Memory B cell (primary cell): Measurements from ENCODE around the gene ZAP70.
"Not testable (repeated sequence)": the region's sequence is repeated elsewhere in the genome, so short reads cannot be mapped to it uniquely, and the experiment has no call there.

Experiments used
- ATAC-seq: fragments of 150-1000 bp; cut with Tn5 transposase; 2 replicates; pipeline ENCODE4 v1.10.0; 2021; ENCODE audit warnings: low read depth, mild to moderate bottlenecking, moderate library complexity
- DNase-seq, 2 donors: peaks; one replicate each; pipeline ENCODE4 v3.0.0; 2022; ENCODE audit warnings: low spot score in 2 of 2
- H3K27ac Mint-ChIP-seq: one replicate; pipeline ENCODE4 v1.8.0; 2022; ENCODE audit warnings: mild to moderate bottlenecking, moderate library complexity, mixed read lengths
- H3K27me3 Mint-ChIP-seq: one replicate; pipeline ENCODE4 v1.8.0; 2022; ENCODE audit warnings: mixed read lengths
- H3K36me3 Mint-ChIP-seq: one replicate; pipeline ENCODE4 v1.8.0; 2022; ENCODE audit warnings: mild to moderate bottlenecking, mixed read lengths
- H3K4me1 Mint-ChIP-seq: one replicate; pipeline ENCODE4 v1.8.0; 2022; ENCODE audit warnings: mixed read lengths
- H3K4me3 Mint-ChIP-seq: one replicate; pipeline ENCODE4 v1.8.0; 2022; ENCODE audit warnings: mild to moderate bottlenecking, moderate library complexity, mixed read lengths
- H3K9me3 Mint-ChIP-seq: one replicate; pipeline ENCODE4 v1.8.0; 2022; ENCODE audit warnings: mixed read lengths

Gene ZAP70

GRCh38 chr2:97678298-97678697 is 35.1 kb upstream of the ZAP70 start:
- Mint-ChIP-seq H3K36me3 (no peaks in the 10 kb centered on the region), H3K4me1 (peaks cover 6% of the 10 kb centered on the region), H3K27me3 (no peaks in the 10 kb centered on the region), H3K27ac (no peak overlapping the region), H3K4me3 (no peak overlapping the region), H3K9me3 (no peaks in the 10 kb centered on the region)
- ATAC-seq (no peak), DNase-seq (no peak)

DNA sequence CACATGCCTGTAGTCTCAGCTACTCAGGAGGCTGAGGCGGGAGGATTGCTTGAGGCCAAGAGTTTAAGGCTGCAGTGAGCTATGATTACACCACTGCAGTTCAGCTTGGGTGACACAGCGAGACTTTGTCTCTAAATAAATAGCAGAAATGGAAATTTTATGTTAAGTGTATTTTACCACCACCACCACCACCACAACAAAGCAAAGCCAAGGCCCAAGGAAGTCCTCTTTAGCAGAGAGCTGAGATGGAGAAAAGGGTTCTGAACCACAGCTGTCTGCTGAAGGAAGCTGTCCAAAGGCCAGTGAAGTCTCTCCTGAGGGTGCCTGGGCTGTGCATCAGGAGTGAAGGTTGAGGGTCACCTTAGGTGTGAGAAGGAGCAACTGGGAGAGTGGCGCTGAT is 26.1 kb upstream of the ZAP70 start:
- not testable (repeated sequence) for H3K9me3 Mint-ChIP-seq, DNase-seq, H3K4me3 Mint-ChIP-seq, H3K4me1 Mint-ChIP-seq, H3K27me3 Mint-ChIP-seq, H3K27ac Mint-ChIP-seq, H3K36me3 Mint-ChIP-seq, ATAC-seq

GRCh38 chr2:97688062-97688827 is 25.1 kb upstream of the ZAP70 start:
- Mint-ChIP-seq H3K36me3 (no peaks in the 10 kb centered on the region), H3K4me3 (no peak overlapping the region), H3K27ac (no peak overlapping the region), H3K27me3 (peaks cover 3% of the 10 kb centered on the region), H3K9me3 (no peaks in the 10 kb centered on the region), H3K4me1 (no peaks in the 10 kb centered on the region)
- DNase-seq (no peak), ATAC-seq (no peak)

GRCh38 chr2:97691166-97691565 is 22.2 kb upstream of the ZAP70 start:
- Mint-ChIP-seq H3K27me3 (peaks cover 3% of the 10 kb centered on the region), H3K4me1 (no peaks in the 10 kb centered on the region), H3K27ac (no peak overlapping the region), H3K9me3 (no peaks in the 10 kb centered on the region), H3K36me3 (no peaks in the 10 kb centered on the region), H3K4me3 (no peak overlapping the region)
- no peak for DNase-seq
- ATAC-seq = no peak

GRCh38 chr2:97693476-97693875 is 19.9 kb upstream of the ZAP70 start:
- Mint-ChIP-seq H3K9me3 (no peaks in the 10 kb centered on the region), H3K27me3 (peaks cover 3% of the 10 kb centered on the region), H3K36me3 (no peaks in the 10 kb centered on the region), H3K27ac (no peak overlapping the region), H3K4me3 (no peak overlapping the region), H3K4me1 (peaks cover 5% of the 10 kb centered on the region)
- no peak for ATAC-seq
- no peak for DNase-seq

DNA sequence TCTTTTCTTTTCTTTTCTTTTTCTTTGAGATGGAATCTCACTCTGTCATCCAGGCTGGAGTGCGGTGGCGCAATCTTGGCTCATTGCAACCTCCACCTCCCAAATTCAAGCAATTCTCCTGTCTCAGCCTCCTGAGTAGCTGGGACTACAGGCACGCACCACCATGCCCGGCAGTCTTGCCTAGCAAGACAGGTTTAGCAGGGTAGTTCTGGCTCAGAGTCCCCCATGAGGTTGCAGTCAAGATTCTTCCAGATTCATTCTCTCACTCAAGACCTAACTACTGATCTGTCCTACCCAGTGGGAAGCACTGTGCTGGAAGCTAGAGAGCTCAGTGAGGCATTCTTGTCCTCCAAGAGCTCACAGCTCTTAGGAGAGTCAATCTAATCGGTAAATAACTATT is 17.6 kb upstream of the ZAP70 start:
- no peak for DNase-seq
- no peak overlapping the region for H3K27ac Mint-ChIP-seq
- H3K36me3 Mint-ChIP-seq = no peaks in the 10 kb centered on the region
- peaks cover 7% of the 10 kb centered on the region for H3K4me1 Mint-ChIP-seq
- no peak for ATAC-seq
- H3K9me3 Mint-ChIP-seq = no peaks in the 10 kb centered on the region
- H3K4me3 Mint-ChIP-seq = no peak overlapping the region
- H3K27me3 Mint-ChIP-seq = no peaks in the 10 kb centered on the region

DNA sequence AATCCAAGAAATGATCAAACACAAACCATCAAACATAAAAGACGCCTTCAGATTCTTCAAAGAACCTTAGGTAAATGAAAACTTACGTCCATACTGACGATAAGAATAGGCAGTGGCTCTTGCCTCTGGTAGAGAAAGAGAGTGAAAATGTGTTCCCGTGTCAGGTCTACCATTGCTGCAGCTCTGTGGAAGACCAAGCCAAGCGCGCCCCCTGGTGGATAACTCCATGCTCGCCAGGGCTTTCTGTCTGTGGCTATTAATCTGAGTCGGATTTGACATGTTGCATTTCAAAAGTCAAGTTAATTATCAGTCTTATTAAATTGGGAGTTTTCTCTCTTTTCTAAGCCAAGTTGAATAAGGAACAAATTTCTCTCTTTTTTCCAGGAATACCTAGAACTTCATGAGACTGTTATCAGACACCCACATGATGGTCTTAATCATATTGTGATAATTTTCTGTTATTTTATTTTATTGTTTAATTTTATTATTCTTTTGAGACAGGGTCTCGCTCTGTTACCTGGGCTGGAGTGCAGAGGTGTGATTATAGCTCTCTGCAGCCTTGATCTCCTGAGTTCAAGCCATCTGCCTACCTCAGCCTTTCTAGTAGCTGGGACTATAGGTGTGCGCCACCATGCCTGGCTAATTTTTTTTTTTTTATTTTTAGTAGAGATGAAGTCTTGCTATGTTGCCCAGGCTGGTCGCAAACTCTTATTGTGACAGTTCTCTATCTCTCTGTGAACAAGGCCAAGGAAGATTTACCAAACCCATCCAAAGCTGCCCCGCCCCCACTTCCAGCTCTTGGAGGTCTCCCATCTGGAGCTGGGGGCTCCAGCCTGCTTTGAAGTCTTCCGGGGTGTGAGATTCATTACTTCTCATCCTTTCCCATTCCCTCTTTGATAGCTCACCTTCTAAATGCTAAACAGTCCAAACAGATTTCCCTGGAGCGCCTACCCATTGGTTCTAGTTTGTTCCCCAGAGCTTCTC is 15.8 kb upstream of the ZAP70 start:
- ATAC-seq (peak; percentile 93), DNase-seq (peak; percentile 89 to 91)
- Mint-ChIP-seq H3K9me3 (no peaks in the 10 kb centered on the region), H3K36me3 (peaks cover 1% of the 10 kb centered on the region), H3K27me3 (no peaks in the 10 kb centered on the region), H3K4me3 (no peak overlapping the region), H3K4me1 (peaks cover 7% of the 10 kb centered on the region), H3K27ac (no peak overlapping the region)

DNA sequence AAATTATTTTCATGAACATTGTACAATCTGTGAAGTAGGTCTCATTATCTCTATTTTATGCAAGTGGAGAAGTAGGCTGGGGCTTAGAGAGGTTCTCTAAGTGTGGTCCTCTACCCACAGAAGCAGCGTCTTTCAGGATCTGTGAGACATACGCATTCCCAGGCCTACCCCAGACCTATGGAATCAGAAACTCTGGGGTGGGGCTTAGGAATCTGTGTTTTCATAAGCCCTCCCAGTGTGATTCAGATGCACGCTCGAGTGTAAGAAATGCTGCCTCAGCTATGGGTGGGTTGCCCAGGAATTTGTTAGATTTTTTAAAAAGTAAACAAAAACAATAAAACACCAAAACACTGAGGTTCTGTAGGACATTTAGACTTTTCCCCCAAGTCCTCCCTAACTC is 14.8 kb upstream of the ZAP70 start:
- Mint-ChIP-seq H3K9me3 (no peaks in the 10 kb centered on the region), H3K4me1 (peaks cover 7% of the 10 kb centered on the region), H3K4me3 (no peak overlapping the region), H3K36me3 (peaks cover 1% of the 10 kb centered on the region), H3K27me3 (no peaks in the 10 kb centered on the region), H3K27ac (no peak overlapping the region)
- no peak for DNase-seq
- ATAC-seq = no peak

DNA sequence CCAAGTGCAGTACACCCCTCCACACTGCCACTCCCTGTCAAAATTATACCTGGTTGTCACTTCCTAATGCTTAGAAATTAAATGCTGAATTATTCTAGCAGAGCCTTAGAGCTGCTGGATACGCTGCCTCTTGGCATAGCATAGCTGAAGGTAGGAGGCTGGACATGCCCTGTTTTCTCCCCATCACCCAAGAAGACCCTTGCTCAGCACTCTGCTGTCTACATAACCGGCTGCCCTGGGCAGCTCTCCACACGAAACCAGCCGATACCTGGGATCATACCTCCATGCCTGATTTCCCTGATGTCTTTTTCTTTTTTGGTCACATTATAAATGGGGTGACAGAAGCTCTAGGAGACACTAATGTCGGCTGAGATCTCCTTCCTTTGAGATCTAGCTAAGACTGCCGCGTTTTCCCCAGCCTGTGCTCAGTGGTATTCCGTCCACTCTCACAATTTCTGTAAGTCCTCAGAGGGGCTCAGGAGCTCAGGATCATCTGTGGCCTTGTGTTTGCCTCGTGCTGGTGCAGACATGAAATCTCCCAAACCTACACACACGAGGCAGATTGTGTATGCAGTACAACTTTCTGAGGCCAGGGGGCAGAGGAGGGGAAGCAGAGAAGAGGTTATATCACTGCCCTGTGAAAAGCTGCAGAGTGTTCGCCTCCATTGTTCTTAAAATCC is 13.5 kb upstream of the ZAP70 start:
- ATAC-seq = peak; percentile 76
- Mint-ChIP-seq H3K36me3 (peaks cover 1% of the 10 kb centered on the region), H3K4me3 (no peak overlapping the region), H3K9me3 (no peaks in the 10 kb centered on the region), H3K27me3 (no peaks in the 10 kb centered on the region), H3K4me1 (peaks cover 7% of the 10 kb centered on the region), H3K27ac (no peak overlapping the region)
- peak; percentile 47 to 55 for DNase-seq

GRCh38 chr2:97701186-97701585 is 12.2 kb upstream of the ZAP70 start:
- Mint-ChIP-seq H3K4me3 (no peak overlapping the region), H3K36me3 (peaks cover 1% of the 10 kb centered on the region), H3K9me3 (no peaks in the 10 kb centered on the region)

GRCh38 chr2:97701851-97702465 is 11.4 kb upstream of the ZAP70 start:
- no peak overlapping the region for H3K4me3 Mint-ChIP-seq
- peaks cover 1% of the 10 kb centered on the region for H3K36me3 Mint-ChIP-seq
- peaks cover 5% of the 10 kb centered on the region for H3K4me1 Mint-ChIP-seq
- H3K27ac Mint-ChIP-seq = no peak overlapping the region
- DNase-seq (no peak), ATAC-seq (no peak)
- no peaks in the 10 kb centered on the region for H3K27me3 Mint-ChIP-seq
- no peaks in the 10 kb centered on the region for H3K9me3 Mint-ChIP-seq

More at GRCh38 chr2:97701186-97701585, 12.2 kb upstream of the ZAP70 start:
- no peak for DNase-seq
- no peak for ATAC-seq
- H3K4me1 Mint-ChIP-seq = peaks cover 7% of the 10 kb centered on the region
- H3K27ac Mint-ChIP-seq = no peak overlapping the region
- no peaks in the 10 kb centered on the region for H3K27me3 Mint-ChIP-seq

DNA sequence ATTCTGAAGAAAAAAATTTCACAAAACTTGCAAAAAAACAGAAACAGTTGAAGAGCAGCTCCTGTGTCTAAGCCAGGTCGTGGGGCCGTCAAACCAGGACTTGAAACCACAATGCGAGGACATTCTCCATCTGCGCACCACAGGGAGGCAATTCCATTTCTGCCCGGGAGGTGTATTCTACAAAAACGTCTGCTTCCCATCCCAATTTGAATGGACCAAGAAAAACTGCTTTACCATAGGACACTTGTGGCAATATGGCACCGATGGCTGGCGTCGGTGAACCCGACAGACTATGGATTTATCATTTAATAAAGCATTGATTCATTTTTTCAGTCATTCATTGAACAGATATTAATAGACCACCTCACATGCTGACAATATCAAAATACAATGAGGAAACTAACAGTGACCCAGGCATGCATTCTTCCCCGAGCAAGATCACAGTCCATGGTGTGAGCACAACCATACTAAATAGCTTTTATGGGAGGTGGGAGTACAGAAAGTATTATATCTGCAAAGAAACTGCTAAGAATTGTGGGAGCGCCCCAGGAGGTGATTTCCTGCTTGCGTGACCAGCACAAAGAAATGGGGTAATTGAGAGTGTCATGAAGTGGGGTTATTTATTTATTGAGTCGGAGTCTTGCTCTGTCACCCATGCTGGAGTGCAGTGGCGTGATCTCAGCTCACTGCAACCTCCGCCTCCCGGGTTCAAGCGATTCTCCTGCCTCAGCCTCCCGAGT is 10.5 kb upstream of the ZAP70 start:
- DNase-seq = no peak
- Mint-ChIP-seq H3K27me3 (no peaks in the 10 kb centered on the region), H3K36me3 (peaks cover 1% of the 10 kb centered on the region), H3K4me1 (peaks cover 2% of the 10 kb centered on the region), H3K4me3 (no peak overlapping the region), H3K9me3 (no peaks in the 10 kb centered on the region), H3K27ac (no peak overlapping the region)
- no peak for ATAC-seq

DNA sequence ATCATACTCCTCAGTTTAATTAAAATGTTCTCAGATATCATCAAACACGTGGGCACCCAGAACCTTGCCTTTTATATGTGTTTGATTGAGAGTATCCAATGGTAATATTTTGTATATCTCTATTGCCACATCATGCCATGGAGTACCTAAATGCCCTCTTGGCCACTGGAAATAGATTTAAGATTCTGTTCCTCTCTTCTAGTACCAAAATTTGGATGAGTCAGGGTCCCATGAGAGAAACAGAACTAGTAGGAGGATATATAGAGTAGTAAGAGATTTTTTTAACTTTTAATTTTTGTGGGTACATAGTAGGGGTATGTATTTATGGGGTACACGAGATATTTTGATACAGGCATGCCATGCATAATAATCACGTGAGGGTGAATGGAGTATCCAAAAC is 9.6 kb upstream of the ZAP70 start:
- ATAC-seq (no peak), DNase-seq (no peak)
- H3K36me3 Mint-ChIP-seq = peaks cover 1% of the 10 kb centered on the region
- peaks cover 2% of the 10 kb centered on the region for H3K4me1 Mint-ChIP-seq
- peaks cover 4% of the 10 kb centered on the region for H3K27me3 Mint-ChIP-seq
- H3K27ac Mint-ChIP-seq = no peak overlapping the region
- H3K9me3 Mint-ChIP-seq = no peaks in the 10 kb centered on the region
- no peak overlapping the region for H3K4me3 Mint-ChIP-seq
